A549 treated with ZK216348 at 1 μM for 4 hours (cell line): ENCODE data around the gene NFATC3. TPM values are rescaled to one million over a fixed set of nuclear protein-coding genes. Genes with fewer than 3 reads are reported as not detected.

ENCODE experiments used
- total RNA-seq: library from RNA; stranded (reverse); fragments of 200-300 nt; extraction: Qiagen RNA extraction; gene quantifications from 5 replicates; pipeline ENCODE4 v1.2.3, GENCODE V29; 2022; ENCODE audit warnings: low read depth

The NFATC3 gene
- total RNA-seq = 11.4 to 18.0 TPM (median 15.3 TPM) in 5 replicates

GRCh38 chr16:68085259-68086071 is at the start of gene NFATC3:
TSS of gene NFATC3 (plus strand) at chr16:68085370. CDS start at chr16:68085682, 312 bp downstream.

GRCh38 chr16:68235887-68236136 is 150.6 kb downstream of the NFATC3 start, which contains the start of gene ESRP2:
TSS of gene ESRP2 (minus strand) at chr16:68236127. CDS start at chr16:68236045, 82 bp downstream.

DNA sequence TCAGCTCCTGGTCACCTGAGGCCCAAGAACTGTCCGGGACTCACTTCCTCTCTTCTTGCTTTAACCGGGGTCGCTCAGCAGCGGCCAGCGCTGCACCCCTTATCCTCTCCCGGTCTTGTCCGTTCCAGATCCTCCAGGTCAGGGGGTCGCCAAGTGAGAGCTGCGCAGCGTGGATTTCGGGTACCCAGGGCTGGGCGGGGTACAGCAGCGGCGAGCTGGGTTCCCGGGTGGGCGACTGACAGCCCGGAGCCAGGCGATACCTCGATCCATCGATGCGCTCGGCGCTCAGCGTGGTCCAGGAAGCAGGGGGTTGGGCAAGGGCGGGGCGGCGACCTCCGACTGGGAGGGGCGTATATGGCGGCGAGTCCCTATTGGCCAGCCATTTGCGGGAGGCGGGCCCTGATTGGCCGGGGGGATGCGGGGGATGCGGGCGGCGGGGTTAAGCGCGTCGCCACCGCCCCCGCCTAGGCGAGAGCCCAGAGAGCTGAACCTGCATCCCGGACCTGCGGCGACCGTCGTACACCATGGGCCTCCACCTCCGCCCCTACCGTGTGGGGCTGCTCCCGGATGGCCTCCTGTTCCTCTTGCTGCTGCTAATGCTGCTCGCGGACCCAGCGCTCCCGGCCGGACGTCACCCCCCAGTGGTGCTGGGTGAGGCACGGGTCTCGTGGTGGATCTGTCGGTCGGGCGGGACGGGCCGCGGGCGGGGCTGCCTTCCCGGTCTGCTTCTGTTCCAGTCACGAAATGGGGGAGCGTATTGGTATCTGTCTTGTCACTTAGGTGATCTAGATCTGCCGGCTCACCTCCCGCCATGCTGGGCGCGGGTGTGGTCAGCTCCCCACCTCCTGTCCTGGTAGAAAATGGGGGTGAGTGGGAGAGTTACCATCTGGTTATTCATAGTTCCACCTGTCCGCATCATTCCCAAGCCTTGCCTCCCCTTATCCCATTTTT is 160.0 kb downstream of the NFATC3 start, which contains the start of gene PLA2G15:
PLA2G15 (plus strand) TSS at position 471 of the 951 bp plus-strand sequence; CDS start at position 525, 54 bp downstream.

GRCh38 chr16:68264128-68265077 is 179.2 kb downstream of the NFATC3 start, which contains the start of gene SLC7A6:
TSS of gene SLC7A6 (plus strand) at chr16:68264526. CDS start at chr16:68274727, 10,201 bp downstream.

Other genes with a start within 250 kb of the NFATC3 start
- gene THAP11, start 243.1 kb upstream of the NFATC3 start, total RNA-seq = 25.2 to 46.3 TPM (median 44.5 TPM) in 5 replicates
- gene NUTF2, start 238.4 kb upstream of the NFATC3 start, total RNA-seq = 230 to 282 TPM (median 237 TPM) in 5 replicates
- 21.4 to 32.5 TPM (median 28.4 TPM) in 5 replicates for gene CENPT, start 237.7 kb upstream of the NFATC3 start, total RNA-seq
- gene EDC4, start 212.3 kb upstream of the NFATC3 start, total RNA-seq = 43.1 to 69.7 TPM (median 65.1 TPM) in 5 replicates
- 0.33 TPM in 1 of 5 replicates, not detected in the others for gene NRN1L, start 200.5 kb upstream of the NFATC3 start, total RNA-seq
- 10.1 to 16.5 TPM (median 14.3 TPM) in 5 replicates for gene PSKH1, start 192.1 kb upstream of the NFATC3 start, total RNA-seq
- gene CTRL, start 153.5 kb upstream of the NFATC3 start, total RNA-seq = 1.0 to 2.5 TPM (median 1.4 TPM) in 5 replicates
- gene PSMB10, start 148.5 kb upstream of the NFATC3 start, total RNA-seq = 34.4 to 55.4 TPM (median 47.8 TPM) in 5 replicates
- 9.0 to 15.1 TPM (median 12.4 TPM) in 5 replicates for gene LCAT, start 141.2 kb upstream of the NFATC3 start, total RNA-seq
- 18.1 to 35.6 TPM (median 31.6 TPM) in 5 replicates for gene SLC12A4, start 116.7 kb upstream of the NFATC3 start, total RNA-seq
- gene DPEP3, start 104.9 kb upstream of the NFATC3 start, total RNA-seq = not detected in 5 replicates
- gene DPEP2, start 85.9 kb upstream of the NFATC3 start, total RNA-seq = not detected in 5 replicates
- gene DPEP2NB, start 69.5 kb upstream of the NFATC3 start, total RNA-seq = not detected in 5 replicates
- 14.9 to 20.1 TPM (median 18.7 TPM) in 5 replicates for gene DDX28, start 62.1 kb upstream of the NFATC3 start, total RNA-seq
- 14.9 to 20.0 TPM (median 16.7 TPM) in 5 replicates for gene DUS2, start 62.1 kb upstream of the NFATC3 start, total RNA-seq
- 0.06 to 0.40 TPM (median 0.15 TPM) in 5 replicates for gene ESRP2, start 150.8 kb downstream of the NFATC3 start, total RNA-seq
- 11.0 to 16.4 TPM (median 14.7 TPM) in 5 replicates for gene PLA2G15, start 160.0 kb downstream of the NFATC3 start, total RNA-seq
- 24.7 to 35.4 TPM (median 30.5 TPM) in 5 replicates for gene SLC7A6, start 179.2 kb downstream of the NFATC3 start, total RNA-seq
- 11.0 to 14.3 TPM (median 11.8 TPM) in 5 replicates for gene SLC7A6OS, start 225.6 kb downstream of the NFATC3 start, total RNA-seq
- gene PRMT7, start 225.6 kb downstream of the NFATC3 start, total RNA-seq = 22.6 to 35.5 TPM (median 30.5 TPM) in 5 replicates